NCI-H510A (cell line): ENCODE results near the gene HS3ST4.

ENCODE experiments used
- DNase-seq: peaks from one replicate; lab custom pipeline; 2025; lab: John Stamatoyannopoulos, UW

Gene HS3ST4

GRCh38 chr16:26102369-26102768, 410.6 kb downstream of the HS3ST4 start:
- DNase-seq: no peak

- no peak for DNase-seq
Measured at GRCh38 chr16:26108836-26109505, 417.2 kb downstream of the HS3ST4 start.

DNA sequence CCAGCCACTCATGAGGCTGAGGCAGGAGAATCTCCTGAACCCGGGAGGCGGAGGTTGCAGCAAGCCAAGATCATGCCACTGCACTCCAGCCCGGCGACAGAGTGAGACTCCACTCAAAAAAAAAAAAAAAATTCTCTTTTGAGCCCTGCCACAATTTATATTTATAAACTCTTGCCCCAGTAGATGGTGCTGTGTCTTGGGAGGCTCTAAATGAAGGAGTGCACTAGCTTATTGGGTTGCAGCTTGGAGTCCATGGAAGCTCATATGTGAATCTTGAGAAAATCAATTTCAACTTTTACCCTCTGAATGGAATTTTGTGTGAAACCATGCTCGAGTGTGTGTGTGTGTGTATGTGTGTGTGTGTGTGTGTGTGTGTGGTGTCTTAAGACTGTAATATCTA, 420.1 kb downstream of the HS3ST4 start:
- DNase-seq: no peak

GRCh38 chr16:26118575-26118974, 426.8 kb downstream of the HS3ST4 start:
- no peak for DNase-seq

GRCh38 chr16:26120729-26121128, 429.0 kb downstream of the HS3ST4 start:
- no peak for DNase-seq

GRCh38 chr16:26128296-26128695, 436.5 kb downstream of the HS3ST4 start:
- no peak for DNase-seq

GRCh38 chr16:26129997-26130396, 438.2 kb downstream of the HS3ST4 start:
- DNase-seq: no peak

DNA sequence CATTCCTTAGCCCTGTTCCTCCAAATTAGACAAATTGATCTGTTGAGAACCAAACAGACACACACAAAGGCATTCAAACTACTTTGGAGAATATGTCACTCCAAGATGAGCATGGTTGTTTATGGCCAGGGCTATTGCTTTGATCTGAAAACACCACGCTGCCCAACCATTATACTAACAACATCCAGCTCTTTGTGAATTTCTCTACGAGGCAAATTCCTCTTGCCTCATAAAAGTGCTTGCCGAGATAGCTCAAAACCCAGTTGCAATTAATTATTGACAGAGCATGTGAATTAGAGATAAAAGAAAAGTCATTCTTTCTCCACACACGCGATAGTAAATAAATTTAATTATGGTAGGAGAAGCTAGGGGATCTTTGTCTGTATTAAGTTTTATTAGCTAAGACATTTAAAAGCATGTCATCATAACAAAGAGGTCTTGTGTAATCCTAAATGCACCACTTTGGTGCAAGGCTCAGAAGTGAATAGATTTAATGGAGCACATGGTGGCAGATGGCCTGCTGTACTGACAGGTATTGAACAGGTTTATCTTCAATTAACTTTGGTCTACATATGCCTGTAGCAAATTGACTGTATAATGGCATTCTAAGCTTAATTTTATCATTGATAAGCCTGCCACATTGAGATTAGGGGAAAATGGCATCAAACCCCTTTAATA, 441.8 kb downstream of the HS3ST4 start:
- DNase-seq: peak; percentile 22

GRCh38 chr16:26134588-26134987, 442.8 kb downstream of the HS3ST4 start:
- no peak for DNase-seq

GRCh38 chr16:26137956-26138355, 446.2 kb downstream of the HS3ST4 start:
- DNase-seq: no peak

- no peak for DNase-seq
Measured at GRCh38 chr16:26139091-26139490, 447.3 kb downstream of the HS3ST4 start.

GRCh38 chr16:26139884-26140283, 448.1 kb downstream of the HS3ST4 start:
- DNase-seq: no peak

DNA sequence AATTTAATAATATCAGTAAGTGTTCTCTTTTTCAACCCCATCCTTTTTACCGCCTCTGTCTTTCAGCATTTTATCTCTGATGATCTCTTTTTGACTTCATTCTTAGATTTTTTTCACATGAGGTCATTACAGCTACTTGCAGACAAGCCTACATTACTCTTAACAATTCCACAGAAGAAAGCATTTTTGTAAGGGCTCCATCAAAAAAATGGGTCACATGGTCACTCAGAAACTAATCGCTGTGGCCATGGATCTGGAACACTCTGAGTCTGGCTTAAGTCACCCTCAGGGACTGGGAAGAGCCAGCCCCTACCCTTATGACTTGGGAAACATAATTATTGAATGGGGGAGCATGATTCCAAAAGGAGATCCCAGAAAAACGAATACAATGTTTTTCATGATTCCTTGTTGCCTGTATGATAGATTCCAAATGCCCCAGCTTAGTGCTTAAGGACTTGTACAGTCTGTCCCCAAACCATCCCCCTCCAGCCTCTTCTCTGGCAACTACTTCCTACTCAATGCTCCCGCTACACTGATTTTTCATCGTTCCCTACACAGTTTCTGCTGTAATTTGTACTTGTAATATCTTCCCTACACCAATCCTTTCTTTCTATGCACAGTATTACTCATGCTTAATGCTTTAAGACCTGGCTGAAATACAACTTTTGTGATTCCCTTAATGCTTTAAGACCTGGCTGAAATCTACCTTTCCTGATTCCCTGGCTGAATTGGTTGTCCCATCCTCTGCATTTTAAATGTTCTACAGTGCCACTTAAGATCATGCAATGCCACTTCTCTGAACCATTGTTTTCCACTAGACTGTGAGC, 457.8 kb downstream of the HS3ST4 start:
- no peak for DNase-seq

- DNase-seq: no peak
Measured at GRCh38 chr16:26155221-26155620, 463.5 kb downstream of the HS3ST4 start.

DNA sequence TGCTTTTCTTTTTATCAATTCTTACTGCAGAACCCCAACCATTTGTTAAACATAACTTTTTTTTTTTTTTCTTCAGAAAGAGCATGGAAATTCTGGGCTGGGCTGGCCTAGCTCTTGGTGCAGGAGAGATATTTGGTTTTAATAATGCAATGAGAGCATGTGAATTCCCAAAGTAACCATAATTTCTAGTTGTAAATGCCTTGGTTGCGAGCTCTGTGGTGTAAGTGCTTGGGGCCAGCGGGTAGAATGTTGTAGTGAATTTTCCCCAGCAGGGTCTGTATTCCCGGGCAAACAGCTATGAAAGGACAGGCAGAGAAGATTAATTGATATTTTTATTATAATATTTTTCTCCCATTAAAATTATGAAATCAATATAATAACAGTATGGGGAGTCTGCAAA, 465.6 kb downstream of the HS3ST4 start:
- DNase-seq: no peak

GRCh38 chr16:26158142-26158759, 466.5 kb downstream of the HS3ST4 start:
- DNase-seq: no peak

GRCh38 chr16:26161461-26162180, 469.9 kb downstream of the HS3ST4 start:
- no peak for DNase-seq

DNA sequence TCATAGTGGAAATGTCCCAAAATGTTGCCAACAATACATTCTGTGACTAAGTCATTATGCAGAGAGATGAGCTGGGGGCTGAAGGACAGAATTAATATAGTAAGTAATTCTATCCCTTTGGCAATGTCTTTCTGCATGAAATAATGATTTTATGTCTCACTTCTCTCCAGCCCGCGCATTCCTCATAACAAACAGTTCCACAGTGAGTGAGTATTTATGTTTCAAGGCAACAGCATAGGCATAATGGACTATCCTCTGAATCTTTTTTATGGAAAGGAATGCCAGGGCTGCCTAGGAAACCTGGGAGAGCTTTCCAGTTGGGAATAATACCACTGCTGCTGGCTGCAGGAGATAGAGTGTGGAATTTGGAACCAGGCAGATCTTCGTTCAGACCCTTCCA, 477.7 kb downstream of the HS3ST4 start:
- DNase-seq: no peak

DNA sequence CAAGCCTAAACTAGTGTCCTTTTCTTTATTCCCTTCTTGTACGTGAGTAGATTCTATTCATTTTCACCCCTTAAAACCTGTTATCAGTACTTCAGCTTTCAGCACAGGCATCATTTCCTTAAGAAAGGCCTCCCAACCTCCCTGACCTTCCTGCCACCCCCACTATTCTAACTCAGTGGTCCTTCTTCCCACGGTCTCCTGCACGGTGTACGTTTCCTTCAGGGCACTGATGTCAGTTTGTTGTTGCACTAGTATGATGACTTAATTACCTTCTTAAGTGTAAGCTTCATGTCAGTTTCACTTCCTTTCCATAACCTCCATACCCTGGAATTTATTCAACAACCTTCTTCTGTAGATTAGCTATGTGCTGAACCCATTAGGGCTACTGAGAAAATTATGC, 484.2 kb downstream of the HS3ST4 start:
- DNase-seq: no peak

DNA sequence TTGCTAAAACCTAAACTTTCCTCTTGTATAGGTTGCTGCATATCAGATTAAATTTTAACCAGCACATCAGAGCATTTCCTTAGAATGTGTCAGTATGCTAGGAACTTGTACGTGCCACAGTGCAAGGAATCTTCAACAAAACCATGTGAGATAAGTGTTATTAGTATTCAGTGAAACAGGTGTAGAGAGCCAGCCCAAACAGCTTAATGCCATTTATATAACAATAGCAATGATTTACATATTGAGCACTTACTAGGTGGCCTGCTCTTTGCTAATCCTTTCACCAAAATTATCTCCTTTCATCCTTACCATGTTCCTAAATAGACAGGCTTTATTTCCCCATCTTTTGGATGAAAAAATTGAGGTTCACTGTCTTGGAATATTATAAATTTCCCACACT, 485.7 kb downstream of the HS3ST4 start:
- no peak for DNase-seq

DNA sequence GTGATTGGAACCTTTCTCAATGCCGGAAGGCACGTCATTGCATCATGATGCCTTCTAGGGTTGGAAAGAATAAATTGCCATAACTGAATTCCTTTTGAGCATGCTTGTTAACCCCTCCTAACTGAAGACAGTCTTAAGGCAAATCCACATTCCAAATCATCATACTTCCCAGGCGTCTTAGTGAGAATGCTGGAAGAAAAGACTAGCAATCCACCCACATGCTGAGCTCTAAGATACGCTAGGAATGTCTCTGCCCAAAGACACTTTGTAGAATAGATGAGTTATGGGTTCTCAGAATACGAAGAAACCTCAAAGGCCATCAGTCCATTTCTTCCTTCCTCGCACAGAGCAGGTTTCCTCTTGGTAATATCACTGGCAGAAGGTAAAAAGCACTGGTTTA, 486.5 kb downstream of the HS3ST4 start:
- no peak for DNase-seq

DNA sequence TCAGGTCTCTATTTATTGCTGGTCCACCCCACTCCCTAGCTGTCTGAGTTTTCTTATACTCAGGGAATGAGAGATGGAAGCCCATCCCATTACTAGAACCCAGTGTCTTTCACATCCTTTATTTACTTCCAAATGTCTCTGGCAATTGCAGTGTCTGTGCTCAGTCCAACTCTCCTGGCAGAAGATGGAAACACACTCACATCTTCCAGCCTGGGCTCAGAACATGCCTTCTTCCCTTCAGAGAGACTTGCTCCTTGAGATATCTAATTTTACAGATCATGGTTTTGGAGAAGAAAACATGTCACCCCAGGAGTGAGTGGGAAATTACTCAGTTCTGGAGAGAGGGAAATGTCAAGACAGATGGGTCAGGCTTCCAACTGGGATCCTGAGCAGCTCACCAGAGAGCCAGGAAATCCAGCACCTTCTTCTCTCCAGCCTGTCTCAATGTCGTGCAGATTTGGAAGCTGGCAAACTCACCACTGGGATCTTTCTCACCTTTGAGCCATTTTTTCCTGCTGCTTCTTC, 494.4 kb downstream of the HS3ST4 start:
- no peak for DNase-seq
